Measurements from ENCODE around the gene TSHZ2. TPM values are rescaled to one million over a fixed set of nuclear protein-coding genes. Genes with fewer than 3 reads are reported as not detected.

TSHZ2 gene
- total RNA-seq, 1 experiment from 2014 or later, result 0.07 TPM

DNA sequence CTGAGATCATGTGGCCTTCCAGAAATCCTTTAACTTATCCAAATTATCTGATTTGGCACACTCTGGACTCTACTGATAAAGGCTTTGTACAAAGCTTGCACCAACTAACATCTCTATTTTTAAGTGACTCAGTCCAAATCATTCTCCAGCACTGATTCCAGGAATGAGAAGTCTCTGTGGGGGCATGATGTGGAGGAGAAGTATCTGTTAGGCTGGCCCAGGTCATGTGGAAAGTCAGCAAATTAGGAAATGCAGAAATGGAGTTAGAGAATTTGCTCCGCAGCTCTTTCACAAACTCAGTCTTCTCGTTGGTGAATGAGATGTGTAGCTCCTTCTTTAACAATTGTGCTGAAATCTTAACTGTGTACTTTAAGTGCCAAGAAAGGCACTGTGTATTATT lies 455.8 kb downstream of the TSHZ2 start:
- no peaks in the 10 kb centered on the region for H3K9me3 ChIP-seq (ENCODE audit: control insufficient read depth in 1 of 2, insufficient read depth in 1 of 2, low read depth in 1 of 2, low read length in 2 of 2)
- no peak overlapping the region for H3K4me3 ChIP-seq (replicated peaks in 1 of 2; ENCODE audit: low read depth in 1 of 2, low read length in 2 of 2)
- BruUV-seq (replicated peaks), result no TSS peak
- no peak overlapping the region for H3K9ac ChIP-seq (ENCODE audit: low read length)
- ChIA-PET RAD21 (ENCODE audit: low non-redundant PET in 1 of 2, low total read pairs in 2 of 2, uncharacterized antibody in 2 of 2, unreplicated experiment in 2 of 2) (no interaction called here), CTCF (no interaction called here), POLR2A (no interaction called here)
- no peaks in the 10 kb centered on the region for H3K79me2 ChIP-seq (ENCODE audit: insufficient read depth, low read length)
- no peak overlapping the region for H3K27ac ChIP-seq (ENCODE audit: low read depth, low read length)
- no peaks in the 10 kb centered on the region for H3K27me3 ChIP-seq (ENCODE audit: insufficient read depth, low read length)
- no peaks in the 10 kb centered on the region for H4K20me1 ChIP-seq (ENCODE audit: insufficient read depth)
- DNase-seq (ENCODE audit: low read depth, low spot score), result no peak
- no peak overlapping the region for H3K4me2 ChIP-seq (ENCODE audit: low read length)
- intact Hi-C loops (cut with micrococcal nuclease), result no loop called here
- no peaks in the 10 kb centered on the region for H3K36me3 ChIP-seq (ENCODE audit: control insufficient read depth in 1 of 2, insufficient read depth in 2 of 2, low read length in 2 of 2)
- no peak for ATAC-seq
- H2AFZ ChIP-seq (ENCODE audit: low read depth, low read length, poor library complexity, severe bottlenecking), result no peak overlapping the region
- H3K9me2 ChIP-seq (ENCODE audit: insufficient read depth), result no peaks in the 10 kb centered on the region
- no peaks in the 10 kb centered on the region for H3K4me1 ChIP-seq (ENCODE audit: control insufficient read depth in 1 of 2, insufficient read depth in 2 of 2, low read length in 2 of 2)
- TF ChIP-seq ZNF274 (IDR thresholded peaks at IDR 0.05; ENCODE audit: low read depth, low read length) (no peak), ZBTB33 (IDR thresholded peaks at IDR 0.05; ENCODE audit: extremely low read depth, insufficient replicate concordance, low read length) (no peak), CTCF (IDR thresholded peaks at IDR 0.05 in 2 of 3, conservative IDR thresholded peaks at IDR 0.05 in 1 of 3; ENCODE audit: borderline replicate concordance in 1 of 3, insufficient read depth in 1 of 3, low read depth in 2 of 3, low read length in 2 of 3) (no peak), EZH2 (IDR thresholded peaks at IDR 0.05) (no peak), EZH2phosphoT487 (IDR thresholded peaks at IDR 0.05; ENCODE audit: borderline replicate concordance) (no peak), RAD21 (IDR thresholded peaks at IDR 0.05; ENCODE audit: low read depth) (no peak), TCF7L2 (IDR thresholded peaks at IDR 0.05; ENCODE audit: borderline replicate concordance, extremely low read depth, insufficient read depth, insufficient read length) (no peak), SRF (IDR thresholded peaks at IDR 0.05; ENCODE audit: low read depth) (no peak), POLR2AphosphoS5 (IDR thresholded peaks at IDR 0.05; ENCODE audit: low read depth, low read length) (no peak), ATF3 (IDR thresholded peaks at IDR 0.05) (no peak), YY1 (IDR thresholded peaks at IDR 0.05; ENCODE audit: extremely low read depth, insufficient replicate concordance, low read depth, low read length) (no peak), SIN3A (IDR thresholded peaks at IDR 0.05; ENCODE audit: low read depth) (no peak), CBX3 (IDR thresholded peaks at IDR 0.05; ENCODE audit: low read depth) (no peak), CEBPB (IDR thresholded peaks at IDR 0.05; ENCODE audit: low read depth) (no peak), POLR2A (IDR thresholded peaks at IDR 0.05; ENCODE audit: borderline replicate concordance, extremely low read depth, insufficient read depth, insufficient read length) (no peak), ELF1 (IDR thresholded peaks at IDR 0.05; ENCODE audit: borderline replicate concordance, low read depth) (no peak)
- TF ChIP-seq, protein P1, sequence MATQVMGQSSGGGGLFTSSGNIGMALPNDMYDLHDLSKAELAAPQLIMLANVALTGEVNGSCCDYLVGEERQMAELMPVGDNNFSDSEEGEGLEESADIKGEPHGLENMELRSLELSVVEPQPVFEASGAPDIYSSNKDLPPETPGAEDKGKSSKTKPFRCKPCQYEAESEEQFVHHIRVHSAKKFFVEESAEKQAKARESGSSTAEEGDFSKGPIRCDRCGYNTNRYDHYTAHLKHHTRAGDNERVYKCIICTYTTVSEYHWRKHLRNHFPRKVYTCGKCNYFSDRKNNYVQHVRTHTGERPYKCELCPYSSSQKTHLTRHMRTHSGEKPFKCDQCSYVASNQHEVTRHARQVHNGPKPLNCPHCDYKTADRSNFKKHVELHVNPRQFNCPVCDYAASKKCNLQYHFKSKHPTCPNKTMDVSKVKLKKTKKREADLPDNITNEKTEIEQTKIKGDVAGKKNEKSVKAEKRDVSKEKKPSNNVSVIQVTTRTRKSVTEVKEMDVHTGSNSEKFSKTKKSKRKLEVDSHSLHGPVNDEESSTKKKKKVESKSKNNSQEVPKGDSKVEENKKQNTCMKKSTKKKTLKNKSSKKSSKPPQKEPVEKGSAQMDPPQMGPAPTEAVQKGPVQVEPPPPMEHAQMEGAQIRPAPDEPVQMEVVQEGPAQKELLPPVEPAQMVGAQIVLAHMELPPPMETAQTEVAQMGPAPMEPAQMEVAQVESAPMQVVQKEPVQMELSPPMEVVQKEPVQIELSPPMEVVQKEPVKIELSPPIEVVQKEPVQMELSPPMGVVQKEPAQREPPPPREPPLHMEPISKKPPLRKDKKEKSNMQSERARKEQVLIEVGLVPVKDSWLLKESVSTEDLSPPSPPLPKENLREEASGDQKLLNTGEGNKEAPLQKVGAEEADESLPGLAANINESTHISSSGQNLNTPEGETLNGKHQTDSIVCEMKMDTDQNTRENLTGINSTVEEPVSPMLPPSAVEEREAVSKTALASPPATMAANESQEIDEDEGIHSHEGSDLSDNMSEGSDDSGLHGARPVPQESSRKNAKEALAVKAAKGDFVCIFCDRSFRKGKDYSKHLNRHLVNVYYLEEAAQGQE (IDR thresholded peaks at IDR 0.05; ENCODE audit: low read depth), result no peak

All from HCT116 (cell line).